Omental fat pad (tissue), 4 donors: ENCODE data around the gene EXOC3. TPM values are rescaled to one million over a fixed set of nuclear protein-coding genes. Genes with fewer than 3 reads are reported as not detected.

ENCODE experiments used
- ATAC-seq: fragments of 150-250 bp; one replicate; pipeline ENCODE4 v1.9.1; 2016; ENCODE audit warnings: mild to moderate bottlenecking, moderate library complexity; ENCODE audit not compliant: low FRiP score
- DNase-seq: peaks from one replicate; pipeline ENCODE4 v3.0.0-alpha.2; 2019; ENCODE audit warnings: low spot score
- total RNA-seq, 4 donors: library from RNA; depleted of rRNA; stranded (reverse); fragments of >200 nt; gene quantifications; one replicate each; pipeline ENCODE4 v1.1.0, GENCODE V29; 2016
- TF ChIP-seq, protein P1 (sequence below), 3 donors: fragments of 450-650 bp; IDR thresholded peaks; one replicate each; pipeline ENCODE4 v1.5.1; 2016 to 2017; ENCODE audit warnings: antibody characterized with exemption in 3 of 3, mild to moderate bottlenecking in 3 of 3, moderate library complexity in 2 of 3

Gene EXOC3
- total RNA-seq, 4 donors from 2014 or later, result 46.0 to 56.1 (median 49.5) TPM

DNA sequence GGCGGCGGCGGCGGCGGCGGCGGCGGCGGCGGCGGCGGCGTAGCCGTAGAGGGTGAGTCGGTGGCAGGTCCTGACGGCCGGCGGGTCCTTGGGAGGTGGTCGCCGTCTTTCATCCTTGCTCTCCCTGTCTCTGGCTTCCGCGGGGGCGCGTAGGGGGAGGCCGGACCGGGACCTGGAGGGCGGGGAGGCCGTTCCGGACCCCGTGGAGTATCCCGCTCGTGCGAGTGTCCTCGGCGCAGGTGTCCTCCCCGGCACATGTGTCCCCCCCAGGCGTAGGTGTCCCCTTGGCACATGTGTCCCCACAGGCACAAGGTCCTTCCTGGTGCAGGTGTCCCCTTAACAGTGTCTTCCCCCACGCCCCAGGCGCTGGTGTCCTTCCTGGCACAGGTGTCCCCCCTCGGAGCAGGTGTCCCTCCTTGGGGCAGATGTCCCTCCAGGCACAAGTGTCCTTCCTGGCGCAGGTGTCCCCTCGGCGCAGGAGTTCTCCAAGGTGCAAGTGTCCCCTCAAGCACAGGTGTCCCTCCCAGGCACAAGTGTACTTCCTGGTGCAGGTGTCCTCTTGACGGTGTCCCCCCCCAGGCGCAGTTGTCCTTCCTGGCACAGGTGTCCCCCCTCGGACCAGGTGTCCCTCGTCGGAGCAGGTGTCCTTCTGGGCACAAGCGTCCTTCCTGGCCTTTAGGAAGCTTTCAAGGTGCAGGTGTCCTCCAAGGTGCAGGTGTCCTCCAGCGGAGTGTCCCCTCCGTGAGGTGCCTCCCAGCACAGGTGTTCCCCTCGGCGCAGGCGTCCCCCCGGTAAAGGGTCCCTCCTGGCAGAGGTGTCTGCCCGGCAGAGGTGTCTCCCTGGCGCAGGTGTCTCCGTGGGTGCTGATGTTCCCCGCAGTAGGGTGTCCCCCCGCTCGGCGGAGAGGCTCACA is 519 bp downstream of the EXOC3 start:
- ATAC-seq (peak; percentile 39), DNase-seq (no peak)
- TF ChIP-seq, protein P1, sequence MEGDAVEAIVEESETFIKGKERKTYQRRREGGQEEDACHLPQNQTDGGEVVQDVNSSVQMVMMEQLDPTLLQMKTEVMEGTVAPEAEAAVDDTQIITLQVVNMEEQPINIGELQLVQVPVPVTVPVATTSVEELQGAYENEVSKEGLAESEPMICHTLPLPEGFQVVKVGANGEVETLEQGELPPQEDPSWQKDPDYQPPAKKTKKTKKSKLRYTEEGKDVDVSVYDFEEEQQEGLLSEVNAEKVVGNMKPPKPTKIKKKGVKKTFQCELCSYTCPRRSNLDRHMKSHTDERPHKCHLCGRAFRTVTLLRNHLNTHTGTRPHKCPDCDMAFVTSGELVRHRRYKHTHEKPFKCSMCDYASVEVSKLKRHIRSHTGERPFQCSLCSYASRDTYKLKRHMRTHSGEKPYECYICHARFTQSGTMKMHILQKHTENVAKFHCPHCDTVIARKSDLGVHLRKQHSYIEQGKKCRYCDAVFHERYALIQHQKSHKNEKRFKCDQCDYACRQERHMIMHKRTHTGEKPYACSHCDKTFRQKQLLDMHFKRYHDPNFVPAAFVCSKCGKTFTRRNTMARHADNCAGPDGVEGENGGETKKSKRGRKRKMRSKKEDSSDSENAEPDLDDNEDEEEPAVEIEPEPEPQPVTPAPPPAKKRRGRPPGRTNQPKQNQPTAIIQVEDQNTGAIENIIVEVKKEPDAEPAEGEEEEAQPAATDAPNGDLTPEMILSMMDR (IDR thresholded peaks at IDR 0.05), result no peak

DNA sequence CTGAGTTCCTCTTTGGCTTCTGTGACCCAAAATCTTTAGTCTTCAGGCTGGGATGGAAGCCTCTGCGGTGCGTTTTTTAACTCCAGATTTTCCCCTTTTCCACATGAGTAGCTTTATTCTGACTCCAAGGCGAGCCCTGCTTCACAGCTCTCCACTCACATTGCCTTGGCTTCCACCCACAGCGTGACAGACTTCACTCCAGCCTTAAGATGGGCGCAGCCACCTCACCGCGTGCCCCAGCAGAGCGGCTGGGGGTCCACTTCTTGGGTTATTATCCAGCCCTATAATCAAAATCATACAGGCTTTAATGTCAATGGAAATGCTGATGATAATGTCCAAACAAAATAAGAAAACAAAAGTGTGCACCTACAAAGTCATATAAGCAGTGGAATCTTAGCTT is 1.2 kb downstream of the EXOC3 start:
- DNase-seq, result no peak
- ATAC-seq, result no peak
- TF ChIP-seq, protein P1 (IDR thresholded peaks at IDR 0.05), result no peak

GRCh38 chr5:445591-445990 is 2.6 kb downstream of the EXOC3 start:
- DNase-seq (no peak), ATAC-seq (no peak)
- TF ChIP-seq, protein P1 (IDR thresholded peaks at IDR 0.05), result no peak

DNA sequence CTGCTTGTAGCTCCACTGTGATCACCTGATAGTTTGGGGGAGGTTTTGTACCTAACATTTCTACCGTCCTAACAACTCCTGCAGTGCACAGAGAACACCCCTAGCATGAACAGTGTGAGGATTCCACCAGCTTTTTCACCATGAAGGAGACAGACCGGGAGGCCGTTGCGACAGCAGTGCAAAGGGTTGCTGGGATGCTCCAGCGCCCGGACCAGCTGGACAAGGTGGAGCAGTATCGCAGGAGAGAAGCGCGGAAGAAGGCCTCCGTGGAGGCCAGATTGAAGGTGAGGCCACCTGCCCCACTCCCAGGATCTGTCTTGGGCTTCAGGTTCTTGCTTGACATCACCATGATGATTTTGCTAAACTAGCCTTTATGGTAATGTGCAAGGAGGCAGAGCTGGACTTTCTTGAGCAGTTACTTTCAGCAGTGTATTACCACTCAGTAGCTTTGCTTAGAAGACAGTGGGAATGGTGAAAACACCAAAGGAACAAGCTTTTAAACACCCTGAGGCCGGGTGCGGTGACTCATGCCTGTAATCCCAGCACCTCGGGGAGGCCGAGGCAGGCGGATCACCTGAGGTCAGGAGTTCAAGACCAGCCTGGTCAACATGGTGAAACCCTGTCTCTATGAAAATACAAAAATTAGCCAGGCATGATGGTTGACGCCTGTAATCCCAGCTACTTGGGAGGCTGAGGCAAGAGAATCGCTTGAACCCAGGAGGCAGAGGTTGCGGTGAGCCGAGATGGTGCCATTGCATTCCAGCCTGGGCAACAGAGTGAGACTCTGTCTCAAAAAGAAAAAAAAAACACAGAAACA is 3.3 kb downstream of the EXOC3 start:
- TF ChIP-seq, protein P1 (IDR thresholded peaks at IDR 0.05), result no peak
- no peak for DNase-seq
- ATAC-seq, result no peak

GRCh38 chr5:446883-447263 is 3.9 kb downstream of the EXOC3 start:
- ATAC-seq (no peak), DNase-seq (no peak)
- TF ChIP-seq, protein P1 (IDR thresholded peaks at IDR 0.05), result no peak

DNA sequence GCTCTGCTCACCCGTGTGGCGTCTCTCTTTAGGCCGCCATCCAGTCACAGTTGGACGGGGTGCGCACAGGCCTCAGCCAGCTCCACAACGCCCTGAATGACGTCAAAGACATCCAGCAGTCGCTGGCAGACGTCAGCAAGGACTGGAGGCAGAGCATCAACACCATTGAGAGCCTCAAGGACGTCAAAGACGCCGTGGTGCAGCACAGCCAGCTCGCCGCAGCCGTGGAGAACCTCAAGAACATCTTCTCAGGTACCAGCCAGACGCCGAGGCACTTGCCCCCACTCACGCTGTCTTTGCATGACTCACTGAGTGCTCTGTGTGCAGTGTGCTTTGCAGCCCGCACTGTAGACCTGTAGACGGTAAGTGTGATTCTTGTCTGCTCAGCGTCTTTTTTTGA is 4.5 kb downstream of the EXOC3 start:
- DNase-seq, result no peak
- TF ChIP-seq, protein P1 (IDR thresholded peaks at IDR 0.05), result no peak
- ATAC-seq, result no peak
